WTC11 (cell line): Measurements from ENCODE around the gene PLXNA2.

Experiments used
- KAT7 ChIP-seq: sonication (generic); formaldehyde crosslinking; IDR thresholded peaks from 2 replicates; pipeline ENCODE4 v1.8.1; 2023; ENCODE audit warnings: missing genetic modification reagents, mild to moderate bottlenecking, borderline replicate concordance
- TF ChIP-seq, protein P1 (sequence below): sonication (generic); formaldehyde crosslinking; IDR thresholded peaks from 2 replicates; pipeline ENCODE4 v1.8.1; 2023; ENCODE audit warnings: mild to moderate bottlenecking, missing genetic modification reagents, moderate library complexity
- TF ChIP-seq, protein P2 (sequence below): sonication (generic); formaldehyde crosslinking; IDR thresholded peaks from 2 replicates; pipeline ENCODE4 v1.8.0; 2022; ENCODE audit warnings: mild to moderate bottlenecking, missing genetic modification reagents
- TF ChIP-seq, protein P3 (sequence below): fragments of 200-600 bp; IDR thresholded peaks from 2 replicates; pipeline ENCODE4 v1.8.0; 2022; ENCODE audit warnings: antibody characterized with exemption
- TF ChIP-seq, protein P4 (sequence below): sonication (generic); formaldehyde crosslinking; IDR thresholded peaks from 2 replicates; pipeline ENCODE4 v1.8.1; 2023; ENCODE audit warnings: mild to moderate bottlenecking, moderate library complexity, missing genetic modification reagents
- TF ChIP-seq, protein P5 (sequence below): sonication (generic); formaldehyde crosslinking; IDR thresholded peaks from 2 replicates; pipeline ENCODE4 v1.8.0; 2022; ENCODE audit warnings: mild to moderate bottlenecking, missing genetic modification reagents

DNA sequence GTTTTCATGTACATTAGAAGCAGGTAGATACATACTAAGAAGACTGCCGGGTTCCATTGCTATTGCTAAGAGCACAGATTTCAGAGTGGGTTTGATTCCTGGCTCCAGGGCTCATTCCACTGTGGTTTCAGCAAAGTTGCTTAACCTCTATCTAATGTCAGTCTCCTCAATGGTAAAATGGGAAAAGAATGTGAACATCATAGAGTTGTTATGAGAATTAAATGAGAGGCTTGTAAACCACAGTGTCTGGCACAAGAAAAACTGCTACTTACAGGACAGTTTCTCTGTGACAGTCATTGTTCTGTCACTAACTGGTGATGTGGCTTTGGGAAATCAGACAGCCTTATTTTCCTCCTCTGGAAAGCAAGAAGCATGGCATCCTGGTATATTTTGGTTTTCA is 10.7 kb upstream of the PLXNA2 start:
- TF ChIP-seq, protein P1, sequence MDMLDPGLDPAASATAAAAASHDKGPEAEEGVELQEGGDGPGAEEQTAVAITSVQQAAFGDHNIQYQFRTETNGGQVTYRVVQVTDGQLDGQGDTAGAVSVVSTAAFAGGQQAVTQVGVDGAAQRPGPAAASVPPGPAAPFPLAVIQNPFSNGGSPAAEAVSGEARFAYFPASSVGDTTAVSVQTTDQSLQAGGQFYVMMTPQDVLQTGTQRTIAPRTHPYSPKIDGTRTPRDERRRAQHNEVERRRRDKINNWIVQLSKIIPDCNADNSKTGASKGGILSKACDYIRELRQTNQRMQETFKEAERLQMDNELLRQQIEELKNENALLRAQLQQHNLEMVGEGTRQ (CRISPR knock-in tag): no peak
- no peak for TF ChIP-seq KAT7
- TF ChIP-seq, protein P2, sequence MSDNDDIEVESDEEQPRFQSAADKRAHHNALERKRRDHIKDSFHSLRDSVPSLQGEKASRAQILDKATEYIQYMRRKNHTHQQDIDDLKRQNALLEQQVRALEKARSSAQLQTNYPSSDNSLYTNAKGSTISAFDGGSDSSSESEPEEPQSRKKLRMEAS (CRISPR knock-in tag): no peak
- TF ChIP-seq, protein P3, sequence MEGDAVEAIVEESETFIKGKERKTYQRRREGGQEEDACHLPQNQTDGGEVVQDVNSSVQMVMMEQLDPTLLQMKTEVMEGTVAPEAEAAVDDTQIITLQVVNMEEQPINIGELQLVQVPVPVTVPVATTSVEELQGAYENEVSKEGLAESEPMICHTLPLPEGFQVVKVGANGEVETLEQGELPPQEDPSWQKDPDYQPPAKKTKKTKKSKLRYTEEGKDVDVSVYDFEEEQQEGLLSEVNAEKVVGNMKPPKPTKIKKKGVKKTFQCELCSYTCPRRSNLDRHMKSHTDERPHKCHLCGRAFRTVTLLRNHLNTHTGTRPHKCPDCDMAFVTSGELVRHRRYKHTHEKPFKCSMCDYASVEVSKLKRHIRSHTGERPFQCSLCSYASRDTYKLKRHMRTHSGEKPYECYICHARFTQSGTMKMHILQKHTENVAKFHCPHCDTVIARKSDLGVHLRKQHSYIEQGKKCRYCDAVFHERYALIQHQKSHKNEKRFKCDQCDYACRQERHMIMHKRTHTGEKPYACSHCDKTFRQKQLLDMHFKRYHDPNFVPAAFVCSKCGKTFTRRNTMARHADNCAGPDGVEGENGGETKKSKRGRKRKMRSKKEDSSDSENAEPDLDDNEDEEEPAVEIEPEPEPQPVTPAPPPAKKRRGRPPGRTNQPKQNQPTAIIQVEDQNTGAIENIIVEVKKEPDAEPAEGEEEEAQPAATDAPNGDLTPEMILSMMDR: no peak
- TF ChIP-seq, protein P4, sequence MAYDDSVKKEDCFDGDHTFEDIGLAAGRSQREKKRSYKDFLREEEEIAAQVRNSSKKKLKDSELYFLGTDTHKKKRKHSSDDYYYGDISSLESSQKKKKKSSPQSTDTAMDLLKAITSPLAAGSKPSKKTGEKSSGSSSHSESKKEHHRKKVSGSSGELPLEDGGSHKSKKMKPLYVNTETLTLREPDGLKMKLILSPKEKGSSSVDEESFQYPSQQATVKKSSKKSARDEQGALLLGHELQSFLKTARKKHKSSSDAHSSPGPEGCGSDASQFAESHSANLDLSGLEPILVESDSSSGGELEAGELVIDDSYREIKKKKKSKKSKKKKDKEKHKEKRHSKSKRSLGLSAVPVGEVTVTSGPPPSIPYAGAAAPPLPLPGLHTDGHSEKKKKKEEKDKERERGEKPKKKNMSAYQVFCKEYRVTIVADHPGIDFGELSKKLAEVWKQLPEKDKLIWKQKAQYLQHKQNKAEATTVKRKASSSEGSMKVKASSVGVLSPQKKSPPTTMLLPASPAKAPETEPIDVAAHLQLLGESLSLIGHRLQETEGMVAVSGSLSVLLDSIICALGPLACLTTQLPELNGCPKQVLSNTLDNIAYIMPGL (CRISPR knock-in tag): no peak
- TF ChIP-seq, protein P5, sequence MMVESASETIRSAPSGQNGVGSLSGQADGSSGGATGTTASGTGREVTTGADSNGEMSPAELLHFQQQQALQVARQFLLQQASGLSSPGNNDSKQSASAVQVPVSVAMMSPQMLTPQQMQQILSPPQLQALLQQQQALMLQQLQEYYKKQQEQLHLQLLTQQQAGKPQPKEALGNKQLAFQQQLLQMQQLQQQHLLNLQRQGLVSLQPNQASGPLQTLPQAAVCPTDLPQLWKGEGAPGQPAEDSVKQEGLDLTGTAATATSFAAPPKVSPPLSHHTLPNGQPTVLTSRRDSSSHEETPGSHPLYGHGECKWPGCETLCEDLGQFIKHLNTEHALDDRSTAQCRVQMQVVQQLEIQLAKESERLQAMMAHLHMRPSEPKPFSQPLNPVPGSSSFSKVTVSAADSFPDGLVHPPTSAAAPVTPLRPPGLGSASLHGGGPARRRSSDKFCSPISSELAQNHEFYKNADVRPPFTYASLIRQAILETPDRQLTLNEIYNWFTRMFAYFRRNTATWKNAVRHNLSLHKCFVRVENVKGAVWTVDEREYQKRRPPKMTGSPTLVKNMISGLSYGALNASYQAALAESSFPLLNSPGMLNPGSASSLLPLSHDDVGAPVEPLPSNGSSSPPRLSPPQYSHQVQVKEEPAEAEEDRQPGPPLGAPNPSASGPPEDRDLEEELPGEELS (CRISPR knock-in tag): no peak
